Neural progenitor cell (in vitro differentiated cells): ENCODE results near the gene TMEM59. TPM values are rescaled to one million over a fixed set of nuclear protein-coding genes. Genes with fewer than 3 reads are reported as not detected.
A peak's percentile ranks its signal among the peaks of the same experiment; 100 is the strongest.

Experiments
- DNase-seq: peaks from one replicate; pipeline ENCODE4 v3.0.0-alpha.2; 2016; ENCODE audit warnings: low spot score
- H2AFZ ChIP-seq: fragments of 200-600 bp; sonication (generic); replicated peaks from 2 replicates; pipeline ENCODE4 v1.6.1; 2016; ENCODE audit warnings: antibody characterized with exemption
- H3F3A ChIP-seq: fragments of 200-600 bp; sonication (generic); 2 replicates; pipeline ENCODE4 v1.6.1; 2016; ENCODE audit warnings: antibody characterized with exemption, low read depth
- H3K27ac ChIP-seq: fragments of 200-600 bp; sonication (generic); 2 replicates; pipeline ENCODE4 v1.5.1; 2016; ENCODE audit warnings: mild to moderate bottlenecking
- H3K27me3 ChIP-seq: fragments of 200-600 bp; sonication (generic); 2 replicates; pipeline ENCODE4 v1.6.1; 2016; ENCODE audit warnings: mild to moderate bottlenecking, moderate library complexity
- H3K36me3 ChIP-seq: fragments of 200-600 bp; sonication (generic); 2 replicates; pipeline ENCODE4 v1.5.1; 2016
- H3K4me1 ChIP-seq: fragments of 200-600 bp; sonication (generic); 2 replicates; pipeline ENCODE4 v1.6.1; 2016; ENCODE audit warnings: mixed run types
- H3K4me2 ChIP-seq: fragments of 200-600 bp; sonication (generic); 2 replicates; pipeline ENCODE4 v1.6.1; 2016
- H3K4me3 ChIP-seq: fragments of 200-600 bp; sonication (generic); 2 replicates; pipeline ENCODE4 v1.5.1; 2016
- H3K79me2 ChIP-seq: fragments of 200-600 bp; sonication (generic); 2 replicates; pipeline ENCODE4 v1.6.1; 2016; ENCODE audit warnings: low read depth
- H3K9ac ChIP-seq: fragments of 200-600 bp; sonication (generic); 2 replicates; pipeline ENCODE4 v1.6.1; 2016
- H3K9me3 ChIP-seq: fragments of 200-600 bp; sonication (generic); 2 replicates; pipeline ENCODE4 v1.5.1; 2016; ENCODE audit warnings: low read depth
- H4K20me1 ChIP-seq: fragments of 200-600 bp; sonication (generic); 2 replicates; pipeline ENCODE4 v1.6.1; 2016; ENCODE audit warnings: low read depth
- H3K27ac Mint-ChIP-seq: 3 replicates; pipeline ENCODE4 v1.8.0; 2021; ENCODE audit warnings: mixed read lengths
- H3K27me3 Mint-ChIP-seq: 2 replicates; pipeline ENCODE4 v1.8.0; 2022; ENCODE audit warnings: low read depth, mild to moderate bottlenecking, inconsistent platforms, moderate library complexity, mixed read lengths; ENCODE audit not compliant: insufficient read depth
- H3K36me3 Mint-ChIP-seq: 3 replicates; pipeline ENCODE4 v1.8.0; 2021; ENCODE audit warnings: mixed read lengths
- H3K4me1 Mint-ChIP-seq: 3 replicates; pipeline ENCODE4 v1.8.0; 2021; ENCODE audit warnings: mixed read lengths
- H3K4me3 Mint-ChIP-seq: 3 replicates; pipeline ENCODE4 v1.8.0; 2021; ENCODE audit warnings: mild to moderate bottlenecking, moderate library complexity, mixed read lengths
- H3K9me3 Mint-ChIP-seq: 3 replicates; pipeline ENCODE4 v1.8.0; 2020; ENCODE audit warnings: mixed read lengths
- CTCF ChIP-seq: fragments of 200-600 bp; sonication (generic); IDR thresholded peaks from 2 replicates; pipeline ENCODE4 v1.5.1; 2017; ENCODE audit warnings: antibody characterized with exemption, mild to moderate bottlenecking
- EZH2 ChIP-seq: fragments of 200-600 bp; sonication (generic); IDR thresholded peaks from 2 replicates; pipeline ENCODE4 v1.6.1; 2017; ENCODE audit warnings: antibody characterized with exemption, mild to moderate bottlenecking, moderate library complexity
- EZH2phosphoT487 ChIP-seq: fragments of 200-600 bp; sonication (generic); IDR thresholded peaks from 2 replicates; pipeline ENCODE4 v1.6.1; 2017; ENCODE audit warnings: antibody characterized with exemption
- total RNA-seq: library from RNA; depleted of rRNA; stranded (reverse); fragments of >200 nt; gene quantifications from 2 replicates; pipeline ENCODE4 v1.2.3, GENCODE V29; 2015; ENCODE audit warnings: low replicate concordance

TMEM59 gene
- total RNA-seq, 1 donor from 2014 or later, result 139 TPM

- peaks cover 4% of the 10 kb centered on the region for H3K27me3 Mint-ChIP-seq
- TF ChIP-seq EZH2 (no peak), CTCF (no peak), EZH2phosphoT487 (no peak)
- no peak for DNase-seq
- Histone ChIP-seq H3K79me2 (no peaks in the 10 kb centered on the region), H3K36me3 (no peaks in the 10 kb centered on the region), H3K9ac (no peak overlapping the region), H4K20me1 (peaks cover 5% of the 10 kb centered on the region), H3K4me1 (no peaks in the 10 kb centered on the region), H3K27me3 (no peaks in the 10 kb centered on the region), H3K4me2 (no peak overlapping the region), H3K9me3 (no peaks in the 10 kb centered on the region), H2AFZ (no peak overlapping the region), H3K27ac (no peak overlapping the region), H3K4me3 (no peak overlapping the region), H3F3A (no peaks in the 10 kb centered on the region)
- H3K4me3 Mint-ChIP-seq, result no peak overlapping the region
- peaks cover 2% of the 10 kb centered on the region for H3K36me3 Mint-ChIP-seq
- H3K4me1 Mint-ChIP-seq, result no peaks in the 10 kb centered on the region
- H3K9me3 Mint-ChIP-seq, result no peaks in the 10 kb centered on the region
- H3K27ac Mint-ChIP-seq, result no peak overlapping the region
Measured at GRCh38 chr1:54086754-54087153, 33.8 kb upstream of the TMEM59 start.

- Histone ChIP-seq H3K36me3 (no peaks in the 10 kb centered on the region), H4K20me1 (peaks cover 11% of the 10 kb centered on the region), H2AFZ (no peak overlapping the region), H3K9me3 (no peaks in the 10 kb centered on the region), H3K4me1 (no peaks in the 10 kb centered on the region), H3K27me3 (no peaks in the 10 kb centered on the region), H3K4me3 (no peak overlapping the region), H3F3A (no peaks in the 10 kb centered on the region), H3K27ac (no peak overlapping the region), H3K9ac (no peak overlapping the region), H3K79me2 (no peaks in the 10 kb centered on the region), H3K4me2 (no peak overlapping the region)
- no peak overlapping the region for H3K4me3 Mint-ChIP-seq
- TF ChIP-seq CTCF (no peak), EZH2phosphoT487 (no peak), EZH2 (no peak)
- peaks cover 2% of the 10 kb centered on the region for H3K36me3 Mint-ChIP-seq
- H3K4me1 Mint-ChIP-seq, result peaks cover 3% of the 10 kb centered on the region
- no peak for DNase-seq
- peaks cover 4% of the 10 kb centered on the region for H3K27me3 Mint-ChIP-seq
- no peaks in the 10 kb centered on the region for H3K9me3 Mint-ChIP-seq
- H3K27ac Mint-ChIP-seq, result no peak overlapping the region
Measured at GRCh38 chr1:54084794-54085193, 31.8 kb upstream of the TMEM59 start.

- Mint-ChIP-seq H3K4me3 (no peak overlapping the region), H3K36me3 (peaks cover 2% of the 10 kb centered on the region)
- DNase-seq, result peak; percentile 90
Measured at GRCh38 chr1:54081306-54082270, 28.6 kb upstream of the TMEM59 start.

More at GRCh38 chr1:54081306-54082270, 28.6 kb upstream of the TMEM59 start:
- Histone ChIP-seq H3K4me1 (no peaks in the 10 kb centered on the region), H3K9ac (no peak overlapping the region), H3K36me3 (no peaks in the 10 kb centered on the region), H3F3A (no peaks in the 10 kb centered on the region), H3K9me3 (no peaks in the 10 kb centered on the region), H3K4me3 (no peak overlapping the region), H2AFZ (no peak overlapping the region), H3K4me2 (no peak overlapping the region), H3K79me2 (no peaks in the 10 kb centered on the region), H4K20me1 (peaks cover 11% of the 10 kb centered on the region), H3K27ac (no peak overlapping the region), H3K27me3 (no peaks in the 10 kb centered on the region)
- Mint-ChIP-seq H3K27me3 (peaks cover 3% of the 10 kb centered on the region), H3K27ac (no peak overlapping the region), H3K9me3 (no peaks in the 10 kb centered on the region), H3K4me1 (peaks cover 3% of the 10 kb centered on the region)
- TF ChIP-seq CTCF, result peak; percentile 94
- TF ChIP-seq EZH2phosphoT487, result no peak
- no peak for TF ChIP-seq EZH2
